GM13977 (cell line): ENCODE measurements around the gene C10orf90.

Experiments used
- DNase-seq: peaks from one replicate; pipeline ENCODE4 v3.0.0; 2012; ENCODE audit warnings: low spot score
- in situ Hi-C: fragments of 300-500 bp; cut with MboI; formaldehyde crosslinking; loops from one replicate; pipeline ENCODE4 v1.12.0; 2022; ENCODE audit warnings: low sequenced_read_pairs, low pct_unique_long_range_greater_than_20kb, mixed read lengths, inconsistent platforms; ENCODE audit not compliant: unreplicated experiment
- TF ChIP-seq, protein P1 (sequence below): IDR thresholded peaks from 2 replicates; pipeline ENCODE4 v1.5.1; 2012; ENCODE audit warnings: mild to moderate bottlenecking, control low read depth; ENCODE audit not compliant: insufficient read depth; ENCODE audit errors: extremely low read depth, missing control alignments

C10orf90 gene

DNA sequence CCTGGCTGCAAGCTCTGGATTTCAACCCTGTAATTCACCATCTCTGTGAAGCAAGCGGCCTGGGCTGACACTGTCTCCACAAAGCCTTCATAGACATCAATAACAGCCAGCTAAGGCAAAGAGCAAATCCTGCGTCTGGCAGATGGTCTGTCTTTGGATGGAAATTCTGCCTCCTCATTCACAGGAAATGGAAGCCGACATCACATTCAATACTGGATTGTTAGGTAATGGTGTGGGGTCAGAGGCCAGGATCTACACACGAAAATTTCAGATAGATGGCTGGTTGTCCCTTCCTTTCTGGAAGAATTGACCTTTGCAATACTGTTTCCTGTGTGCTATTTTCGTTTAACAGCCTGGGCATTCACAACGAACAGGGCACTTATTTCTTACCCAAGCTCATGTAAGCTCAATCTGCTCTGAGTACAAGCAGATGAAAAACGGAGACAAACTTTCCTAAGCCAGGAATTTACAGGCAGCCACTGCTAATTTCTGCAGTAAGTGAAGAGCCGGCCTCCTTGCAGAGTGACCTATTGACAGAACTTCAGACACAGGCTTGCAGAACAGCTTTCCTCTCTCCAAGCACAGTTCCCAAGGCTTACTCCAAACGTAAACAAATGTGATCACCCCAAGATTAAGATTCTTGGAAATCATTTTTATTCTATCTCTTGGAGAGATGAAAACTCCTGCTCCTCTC lies 279.2 kb downstream of the C10orf90 start:
- DNase-seq: no peak
- in situ Hi-C loops: no loop called here
- TF ChIP-seq, protein P1, sequence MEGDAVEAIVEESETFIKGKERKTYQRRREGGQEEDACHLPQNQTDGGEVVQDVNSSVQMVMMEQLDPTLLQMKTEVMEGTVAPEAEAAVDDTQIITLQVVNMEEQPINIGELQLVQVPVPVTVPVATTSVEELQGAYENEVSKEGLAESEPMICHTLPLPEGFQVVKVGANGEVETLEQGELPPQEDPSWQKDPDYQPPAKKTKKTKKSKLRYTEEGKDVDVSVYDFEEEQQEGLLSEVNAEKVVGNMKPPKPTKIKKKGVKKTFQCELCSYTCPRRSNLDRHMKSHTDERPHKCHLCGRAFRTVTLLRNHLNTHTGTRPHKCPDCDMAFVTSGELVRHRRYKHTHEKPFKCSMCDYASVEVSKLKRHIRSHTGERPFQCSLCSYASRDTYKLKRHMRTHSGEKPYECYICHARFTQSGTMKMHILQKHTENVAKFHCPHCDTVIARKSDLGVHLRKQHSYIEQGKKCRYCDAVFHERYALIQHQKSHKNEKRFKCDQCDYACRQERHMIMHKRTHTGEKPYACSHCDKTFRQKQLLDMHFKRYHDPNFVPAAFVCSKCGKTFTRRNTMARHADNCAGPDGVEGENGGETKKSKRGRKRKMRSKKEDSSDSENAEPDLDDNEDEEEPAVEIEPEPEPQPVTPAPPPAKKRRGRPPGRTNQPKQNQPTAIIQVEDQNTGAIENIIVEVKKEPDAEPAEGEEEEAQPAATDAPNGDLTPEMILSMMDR: no peak

DNA sequence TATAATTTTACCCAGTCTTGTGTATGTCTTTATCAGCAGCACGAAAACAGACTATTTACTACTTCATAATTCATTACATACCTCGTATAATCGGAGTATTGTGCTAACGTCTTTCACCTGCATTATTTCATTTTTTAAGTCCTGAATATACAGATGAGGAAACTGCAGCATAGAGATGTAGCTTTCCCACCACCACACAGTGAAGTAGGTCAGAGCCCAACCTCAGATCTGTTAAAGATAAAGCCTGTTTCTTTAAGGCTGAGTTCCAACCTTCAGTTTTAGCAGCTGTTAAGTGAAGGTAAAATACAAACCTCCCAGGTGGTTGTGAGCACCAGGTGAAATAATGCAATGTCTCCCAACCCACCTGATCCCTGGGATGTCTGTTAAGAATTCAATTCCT lies 280.2 kb downstream of the C10orf90 start:
- no peak for DNase-seq
- TF ChIP-seq, protein P1: no peak
- in situ Hi-C loops: no loop called here

DNA sequence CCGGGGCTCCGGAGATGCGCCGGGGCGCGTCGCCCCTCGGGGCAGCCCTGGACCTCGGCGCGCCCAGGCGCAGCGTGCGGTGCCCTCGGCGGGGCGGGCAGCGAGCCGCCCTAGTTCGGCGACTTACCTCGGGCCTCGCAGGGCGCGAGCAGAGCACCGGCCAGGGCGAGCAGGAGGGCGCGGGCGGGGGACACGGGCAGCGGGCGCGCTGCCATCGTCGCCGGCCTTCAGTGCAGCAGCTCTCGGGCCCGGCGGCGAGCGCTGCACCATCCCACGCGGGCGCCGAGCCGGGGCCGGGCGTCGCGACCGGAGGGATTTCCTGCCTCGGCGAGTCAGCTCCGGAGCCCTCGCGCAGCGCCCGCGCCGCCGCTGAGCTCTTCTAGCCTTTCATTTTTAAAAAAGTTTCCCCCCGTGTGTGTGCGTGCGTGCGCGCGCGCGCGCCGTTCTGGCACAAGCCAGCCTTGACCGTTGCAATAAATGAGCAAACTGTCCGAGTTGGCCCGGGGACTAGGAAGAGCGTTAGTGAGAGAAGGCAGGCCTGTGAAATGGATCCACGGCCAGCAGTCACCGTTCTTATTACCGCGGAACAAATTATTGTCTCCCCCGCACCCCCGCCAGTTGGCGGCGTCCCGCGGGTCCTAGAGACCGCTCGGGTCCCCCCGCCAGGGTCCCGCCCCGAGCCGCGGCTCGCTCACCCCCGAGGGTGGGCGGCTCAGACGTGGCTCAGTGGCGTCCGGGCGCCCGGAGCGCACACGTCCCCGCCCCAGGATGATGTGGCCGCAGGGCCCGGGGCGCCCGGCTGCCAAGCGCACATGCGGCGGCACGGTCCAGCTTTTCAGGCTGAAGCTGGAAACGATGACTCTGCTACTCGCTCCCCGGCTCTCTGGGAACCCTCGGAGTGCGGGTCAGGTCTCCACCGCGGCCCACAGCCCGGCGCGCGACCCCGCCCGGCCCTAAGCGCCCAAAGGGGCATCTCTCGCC lies 282.3 kb downstream of the C10orf90 start, which contains the start of gene ADAM12:
Gene ADAM12, minus strand, starts transcription at position 547 of the 981 bp plus-strand sequence. Its CDS starts 332 bp downstream, at position 215.
- TF ChIP-seq, protein P1: no peak
- in situ Hi-C loops: no loop called here
- peak; percentile 18 for DNase-seq

DNA sequence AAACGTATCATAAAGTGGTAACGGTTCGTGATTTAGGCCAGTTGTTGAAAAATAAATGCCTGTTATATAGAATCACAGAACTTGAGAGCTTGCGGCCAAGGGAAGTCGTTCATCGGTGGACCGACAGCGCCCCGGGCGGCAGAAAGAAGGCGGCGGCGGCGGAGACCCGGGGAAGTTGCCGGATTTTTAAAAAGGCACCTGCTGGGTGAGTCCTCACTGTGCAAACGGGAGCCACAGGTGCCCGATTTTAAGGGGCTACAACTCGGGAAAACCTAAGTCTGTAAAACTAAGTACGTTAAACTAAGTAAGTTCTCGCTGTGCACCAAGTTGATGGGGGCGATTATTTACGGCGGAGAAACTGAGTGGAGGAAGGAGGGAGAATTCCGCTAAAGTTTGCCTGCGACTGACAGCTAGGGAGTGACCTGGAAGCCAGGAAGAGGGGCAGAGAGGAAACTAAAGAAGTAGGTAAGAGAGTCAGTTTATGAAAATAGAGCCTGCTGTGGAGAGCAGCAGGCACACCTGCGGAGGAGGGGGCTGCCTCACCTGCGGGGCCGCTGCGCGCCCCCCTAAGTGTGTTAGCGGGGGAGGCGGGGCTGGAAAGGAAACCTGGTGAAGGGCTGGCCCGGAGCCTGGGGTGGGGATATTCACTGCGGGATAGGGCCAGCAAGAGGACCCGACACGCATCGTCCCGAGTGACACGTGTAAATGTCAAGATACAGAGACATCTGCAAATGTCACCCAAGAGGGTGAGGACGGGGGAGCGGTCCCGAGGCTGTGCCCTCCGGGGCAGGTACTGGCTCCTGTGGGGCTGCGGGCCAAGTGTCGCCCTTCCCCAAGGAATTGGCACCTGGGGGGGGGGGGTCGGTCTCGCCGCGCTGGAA lies 283.2 kb downstream of the C10orf90 start:
- in situ Hi-C loops: no loop called here
- DNase-seq: peak; percentile 27

DNA sequence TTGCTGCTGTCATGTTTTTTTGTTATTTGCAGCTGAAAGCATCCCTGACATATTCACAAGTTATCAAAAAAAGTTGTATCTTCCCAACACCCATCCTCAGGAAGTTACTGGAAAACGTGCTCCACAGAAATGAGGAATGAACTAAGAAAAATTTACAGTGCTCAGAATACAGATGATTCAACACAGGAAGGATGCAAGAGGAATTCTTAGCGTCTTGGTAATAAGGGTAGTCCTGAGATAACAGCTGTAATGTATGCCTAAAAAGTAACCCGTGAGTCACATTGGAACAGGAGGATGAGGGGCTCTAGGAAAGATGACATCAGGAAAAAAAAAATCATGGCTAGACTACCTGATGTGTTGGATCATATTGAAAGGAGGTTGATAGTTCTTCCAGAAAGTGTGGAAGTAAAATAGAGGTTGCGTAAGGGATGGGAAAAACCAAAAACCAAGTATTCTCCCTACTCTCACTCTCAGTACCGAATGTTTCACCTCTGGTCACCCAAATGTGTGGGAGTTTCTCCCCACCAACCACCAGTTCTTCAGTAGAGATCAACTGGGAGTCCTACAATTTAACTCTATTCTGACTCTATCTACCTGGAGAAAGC lies 286.1 kb downstream of the C10orf90 start:
- TF ChIP-seq, protein P1: no peak
- in situ Hi-C loops: no loop called here
- no peak for DNase-seq

More for the DNA sequence above, 283.2 kb downstream of the C10orf90 start:
- TF ChIP-seq, protein P1: peak; percentile 29
